Bronchial epithelial cell (primary cell): Measurements from ENCODE around the gene SELENOV. TPM values are rescaled to one million over a fixed set of nuclear protein-coding genes. Genes with fewer than 3 reads are reported as not detected.

Source experiments
- DNase-seq: peaks from one replicate; pipeline ENCODE4 v3.0.0-alpha.2; 2010; ENCODE audit warnings: low read depth
- FAIRE-seq: peaks from 2 replicates; lab custom pipeline; 2011; peaks lifted over from hg19 to GRCh38; lab: Jason Lieb, UNC
- H3K27me3 ChIP-seq: 2 replicates; pipeline ENCODE4 v1.5.1; 2011; ENCODE audit warnings: low read length; ENCODE audit not compliant: control insufficient read depth, insufficient read depth
- H3K36me3 ChIP-seq: 2 replicates; pipeline ENCODE4 v1.5.1; 2011; ENCODE audit warnings: low read length; ENCODE audit not compliant: control insufficient read depth, insufficient read depth
- H3K4me3 ChIP-seq: 2 replicates; pipeline ENCODE4 v1.5.1; 2011; ENCODE audit warnings: mild to moderate bottlenecking, low read depth, low read length, control low read depth
- CTCF ChIP-seq: IDR thresholded peaks from 2 replicates; pipeline ENCODE4 v1.5.1; 2011; ENCODE audit warnings: mild to moderate bottlenecking, moderate library complexity, low read length, control low read depth, inconsistent platforms; ENCODE audit not compliant: insufficient read depth, severe bottlenecking
- total RNA-seq: library from RNA; depleted of rRNA; stranded (reverse); fragments of >200 nt; gene quantifications from 2 replicates; pipeline ENCODE4 v1.2.1, GENCODE V29; 2014

SELENOV gene
- total RNA-seq, 1 donor from 2014 or later = not detected

GRCh38 chr19:39539518-39540332, 24.8 kb downstream of the SELENOV start, which contains the start of gene EID2:
Gene EID2 (minus strand): TSS chr19:39540161. CDS start chr19:39540079, 82 bp downstream.
- peak within 1 kb of the TSS; percentile 92 for H3K4me3 ChIP-seq
- TF ChIP-seq CTCF = peak; percentile 87
- H3K27me3 ChIP-seq = no peaks in the 10 kb centered on the region
- DNase-seq (peak; percentile 80), FAIRE-seq (no peak)
- H3K36me3 ChIP-seq = no peaks in the 10 kb centered on the region

- no peak for TF ChIP-seq CTCF
- no peaks in the 10 kb centered on the region for H3K27me3 ChIP-seq
- peak overlapping the region; percentile 92 for H3K4me3 ChIP-seq
- no peaks in the 10 kb centered on the region for H3K36me3 ChIP-seq
- no peak for DNase-seq
- FAIRE-seq = no peak
Observed at GRCh38 chr19:39540333-39540673, 25.4 kb downstream of the SELENOV start.

GRCh38 chr19:39542206-39542605, 27.3 kb downstream of the SELENOV start:
- H3K4me3 ChIP-seq = no peak overlapping the region
- H3K36me3 ChIP-seq = no peaks in the 10 kb centered on the region
- no peak for DNase-seq
- H3K27me3 ChIP-seq = no peaks in the 10 kb centered on the region
- no peak for TF ChIP-seq CTCF
- FAIRE-seq = no peak

- DNase-seq (peak; percentile 97), FAIRE-seq (no peak)
- TF ChIP-seq CTCF = no peak
- no peak overlapping the region for H3K4me3 ChIP-seq
- H3K27me3 ChIP-seq = no peaks in the 10 kb centered on the region
- H3K36me3 ChIP-seq = no peaks in the 10 kb centered on the region
Observed at GRCh38 chr19:39543477-39543857, 28.5 kb downstream of the SELENOV start.

- no peak for FAIRE-seq
- Histone ChIP-seq H3K4me3 (no peak overlapping the region), H3K27me3 (no peaks in the 10 kb centered on the region), H3K36me3 (no peaks in the 10 kb centered on the region)
- peak; percentile 60 for DNase-seq
- no peak for TF ChIP-seq CTCF
Observed at GRCh38 chr19:39544226-39544903, 29.4 kb downstream of the SELENOV start.
